NCI-H2196 treated with DMSO at 0.1 percent for 48 hours (cell line): Measurements from ENCODE around the gene AOC3.
"Not testable (repeated sequence)": the region's sequence is repeated elsewhere in the genome, so short reads cannot be mapped to it uniquely, and the experiment has no call there.

ENCODE experiments used
- DNase-seq: peaks from one replicate; lab custom pipeline; 2025; ENCODE audit not compliant: unreplicated experiment; lab: John Stamatoyannopoulos, UW

The AOC3 gene

DNA sequence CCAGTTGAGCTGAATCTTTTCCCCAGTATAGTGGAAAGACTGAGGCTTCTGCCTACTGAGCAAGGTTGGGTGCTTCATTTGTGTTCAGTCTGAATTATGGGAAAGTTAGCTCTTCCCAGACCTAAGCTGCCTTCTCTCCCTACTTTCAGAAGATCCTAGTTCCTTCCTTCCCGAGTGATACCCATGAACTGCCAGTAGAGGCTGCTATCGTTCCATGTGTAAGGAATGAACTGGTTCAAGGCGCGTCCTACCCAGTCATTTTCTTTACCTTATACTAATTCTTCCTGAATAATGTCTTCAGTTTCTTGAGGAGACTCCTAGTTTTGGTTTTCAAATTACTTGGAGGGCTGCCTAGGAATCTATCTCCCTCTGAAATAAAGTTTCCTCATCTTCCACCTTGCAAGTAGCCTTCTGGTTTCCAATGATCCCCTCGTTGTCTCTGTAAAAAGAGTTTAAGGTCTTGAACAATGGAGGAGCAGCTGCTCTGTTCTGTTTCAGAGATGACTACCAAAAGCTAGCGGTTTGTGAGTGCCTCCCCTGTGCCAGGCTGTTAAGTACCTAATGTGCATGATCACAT, 7.6 kb upstream of the AOC3 start:
- DNase-seq = no peak

DNA sequence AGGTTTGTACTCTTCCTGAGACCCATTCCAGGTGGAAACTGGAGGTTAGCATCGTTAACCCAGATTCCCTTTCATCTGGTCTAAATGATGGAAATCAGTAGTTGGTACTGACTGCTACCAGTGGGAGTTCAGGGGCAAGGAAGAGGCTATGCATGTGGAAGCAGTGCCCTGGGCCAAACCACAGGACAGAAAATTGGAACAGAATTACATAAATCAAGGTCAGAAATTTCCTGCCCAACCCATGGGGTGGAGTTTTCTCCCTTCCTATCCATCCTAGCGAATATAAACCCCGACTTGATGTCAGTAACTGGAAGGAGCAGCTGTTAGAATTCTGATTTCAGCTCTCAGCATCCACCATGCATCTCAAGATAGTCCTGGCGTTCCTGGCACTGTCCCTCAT, 6.7 kb upstream of the AOC3 start, which contains the start of gene AOC2:
Gene AOC2, plus strand, starts transcription at position 310 of the 400 bp plus-strand sequence. Its CDS starts 47 bp downstream, at position 357.
- no peak for DNase-seq

GRCh38 chr17:42844761-42845555, 6.0 kb upstream of the AOC3 start:
- no peak for DNase-seq

GRCh38 chr17:42845556-42845917, 5.5 kb upstream of the AOC3 start:
- DNase-seq = no peak

- DNase-seq = no peak
Measured at GRCh38 chr17:42845918-42846593, 4.9 kb upstream of the AOC3 start.

DNA sequence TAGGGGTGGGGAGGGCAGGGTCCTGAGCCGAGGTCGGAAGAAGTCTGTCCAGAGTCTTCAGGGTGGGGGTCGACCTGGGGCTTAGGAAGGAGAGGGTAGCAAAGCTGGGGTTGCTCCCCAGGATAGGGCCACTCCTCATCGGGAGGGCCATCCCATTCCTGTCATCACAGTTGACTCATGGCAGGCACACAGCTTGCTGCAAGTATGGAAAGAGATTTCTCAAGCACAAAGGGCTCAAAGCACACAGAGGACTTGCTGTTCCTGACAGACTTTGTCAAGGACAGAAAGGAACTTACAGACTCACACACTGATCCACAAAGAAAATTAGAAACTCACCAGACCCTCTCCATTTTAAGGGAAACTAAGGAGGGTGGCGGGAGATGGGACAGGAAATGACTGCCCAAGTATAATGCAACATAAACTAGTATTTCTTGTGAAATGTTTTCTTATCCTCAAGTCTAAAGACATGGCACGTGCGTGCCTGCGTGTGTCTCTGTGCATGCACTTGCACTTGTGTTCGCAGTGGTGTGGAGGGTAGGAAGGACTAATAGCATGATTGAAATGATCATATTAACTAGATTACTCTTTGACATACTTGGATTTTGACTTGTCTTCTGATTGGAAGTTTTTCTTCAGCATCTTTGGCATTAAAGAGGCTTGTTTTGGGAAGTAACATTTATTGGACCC, 4.3 kb upstream of the AOC3 start:
- DNase-seq = no peak

DNA sequence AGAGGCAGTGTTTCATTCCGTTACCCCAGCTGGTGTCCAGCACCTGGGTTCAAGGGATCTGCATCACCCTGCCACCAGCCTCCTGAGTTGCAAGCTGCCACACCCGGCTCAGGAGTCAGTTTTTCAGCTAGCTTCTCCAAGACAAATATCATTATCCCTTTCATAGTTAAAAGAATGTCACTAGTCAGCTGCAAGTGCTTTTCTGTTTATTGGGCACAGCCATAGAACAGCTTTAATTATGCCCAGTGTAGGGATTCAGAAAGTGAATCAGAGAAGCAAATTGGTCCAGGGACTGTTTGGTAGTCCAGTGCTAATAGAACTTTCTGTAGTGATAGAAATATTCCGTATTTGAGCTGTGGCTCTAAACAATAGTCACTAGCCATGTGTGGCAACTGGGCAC, 2.9 kb upstream of the AOC3 start:
- DNase-seq = no peak

DNA sequence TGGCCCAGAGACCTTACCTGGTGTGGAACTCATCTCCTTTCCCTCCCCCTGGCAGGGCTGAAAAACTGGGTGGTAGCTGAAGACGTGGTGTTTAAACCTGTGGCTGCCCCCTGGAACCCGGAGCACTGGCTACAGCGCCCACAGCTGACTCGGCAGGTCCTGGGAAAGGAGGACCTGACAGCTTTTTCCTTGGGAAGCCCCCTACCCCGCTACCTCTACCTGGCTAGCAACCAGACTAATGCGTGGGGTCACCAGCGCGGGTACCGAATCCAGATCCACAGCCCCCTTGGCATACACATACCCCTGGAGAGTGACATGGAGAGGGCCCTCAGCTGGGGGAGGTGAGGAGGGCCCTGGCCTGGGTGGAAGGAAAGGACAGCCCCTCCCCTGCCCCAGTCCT, 2.0 kb upstream of the AOC3 start:
- DNase-seq = no peak

- DNase-seq = no peak
Measured at GRCh38 chr17:42849451-42850181, 1.4 kb upstream of the AOC3 start.

DNA sequence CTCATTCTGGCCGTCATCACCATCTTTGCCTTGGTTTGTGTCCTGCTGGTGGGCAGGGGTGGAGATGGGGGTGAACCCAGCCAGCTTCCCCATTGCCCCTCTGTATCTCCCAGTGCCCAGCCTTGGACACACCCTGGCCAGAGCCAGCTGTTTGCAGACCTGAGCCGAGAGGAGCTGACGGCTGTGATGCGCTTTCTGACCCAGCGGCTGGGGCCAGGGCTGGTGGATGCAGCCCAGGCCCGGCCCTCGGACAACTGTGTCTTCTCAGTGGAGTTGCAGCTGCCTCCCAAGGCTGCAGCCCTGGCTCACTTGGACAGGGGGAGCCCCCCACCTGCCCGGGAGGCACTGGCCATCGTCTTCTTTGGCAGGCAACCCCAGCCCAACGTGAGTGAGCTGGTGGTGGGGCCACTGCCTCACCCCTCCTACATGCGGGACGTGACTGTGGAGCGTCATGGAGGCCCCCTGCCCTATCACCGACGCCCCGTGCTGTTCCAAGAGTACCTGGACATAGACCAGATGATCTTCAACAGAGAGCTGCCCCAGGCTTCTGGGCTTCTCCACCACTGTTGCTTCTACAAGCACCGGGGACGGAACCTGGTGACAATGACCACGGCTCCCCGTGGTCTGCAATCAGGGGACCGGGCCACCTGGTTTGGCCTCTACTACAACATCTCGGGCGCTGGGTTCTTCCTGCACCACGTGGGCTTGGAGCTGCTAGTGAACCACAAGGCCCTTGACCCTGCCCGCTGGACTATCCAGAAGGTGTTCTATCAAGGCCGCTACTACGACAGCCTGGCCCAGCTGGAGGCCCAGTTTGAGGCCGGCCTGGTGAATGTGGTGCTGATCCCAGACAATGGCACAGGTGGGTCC, 607 bp downstream of the AOC3 start:
- not testable (repeated sequence) for DNase-seq

DNA sequence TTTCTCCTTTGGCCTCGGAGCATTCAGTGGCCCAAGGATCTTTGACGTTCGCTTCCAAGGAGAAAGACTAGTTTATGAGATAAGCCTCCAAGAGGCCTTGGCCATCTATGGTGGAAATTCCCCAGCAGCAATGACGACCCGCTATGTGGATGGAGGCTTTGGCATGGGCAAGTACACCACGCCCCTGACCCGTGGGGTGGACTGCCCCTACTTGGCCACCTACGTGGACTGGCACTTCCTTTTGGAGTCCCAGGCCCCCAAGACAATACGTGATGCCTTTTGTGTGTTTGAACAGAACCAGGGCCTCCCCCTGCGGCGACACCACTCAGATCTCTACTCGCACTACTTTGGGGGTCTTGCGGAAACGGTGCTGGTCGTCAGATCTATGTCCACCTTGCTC, 1.4 kb downstream of the AOC3 start:
- no peak for DNase-seq

DNA sequence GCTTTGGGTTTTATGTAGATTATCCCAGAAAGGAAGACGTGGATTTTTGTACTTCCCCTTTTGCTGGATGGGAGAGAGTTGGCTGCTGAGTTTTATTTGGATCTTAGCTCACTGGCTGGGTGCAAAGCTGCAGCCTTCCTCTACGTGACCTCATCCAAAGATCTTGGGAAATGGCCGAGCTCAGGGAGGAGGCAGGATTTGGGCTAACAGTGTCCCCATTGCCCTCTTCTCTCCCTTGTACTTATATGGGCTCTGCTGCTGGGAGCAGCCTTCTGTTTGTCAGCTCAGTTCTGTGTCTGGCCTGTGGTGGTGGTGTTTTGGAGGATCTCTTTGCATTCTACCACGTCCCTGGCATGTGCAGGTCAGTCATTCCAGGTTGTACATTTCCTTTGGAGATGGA, 2.0 kb downstream of the AOC3 start:
- no peak for DNase-seq

DNA sequence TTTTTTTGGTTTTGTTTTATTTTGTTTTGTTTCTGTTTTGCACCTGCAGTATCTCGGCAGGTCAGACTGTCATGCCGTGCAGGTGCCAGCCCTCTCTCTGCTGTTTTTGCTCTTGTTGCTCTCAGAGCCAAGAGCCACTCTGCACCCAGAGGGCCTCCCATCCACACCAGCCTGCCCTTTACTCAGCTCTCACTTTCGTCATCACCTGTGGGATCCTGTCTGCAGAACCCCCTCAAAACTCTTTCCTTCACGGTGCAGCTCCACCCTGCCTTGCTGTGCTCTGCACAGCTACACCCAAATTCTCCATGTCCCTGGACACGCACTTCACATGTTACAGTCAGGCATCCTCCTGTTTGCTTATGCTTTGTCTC, 2.6 kb downstream of the AOC3 start:
- no peak for DNase-seq

GRCh38 chr17:42853968-42854790, 3.2 kb downstream of the AOC3 start:
- no peak for DNase-seq

- DNase-seq = no peak
Measured at GRCh38 chr17:42855048-42855596, 4.1 kb downstream of the AOC3 start.

- DNase-seq = not testable (repeated sequence)
Measured at GRCh38 chr17:42856093-42856492, 5.1 kb downstream of the AOC3 start.

DNA sequence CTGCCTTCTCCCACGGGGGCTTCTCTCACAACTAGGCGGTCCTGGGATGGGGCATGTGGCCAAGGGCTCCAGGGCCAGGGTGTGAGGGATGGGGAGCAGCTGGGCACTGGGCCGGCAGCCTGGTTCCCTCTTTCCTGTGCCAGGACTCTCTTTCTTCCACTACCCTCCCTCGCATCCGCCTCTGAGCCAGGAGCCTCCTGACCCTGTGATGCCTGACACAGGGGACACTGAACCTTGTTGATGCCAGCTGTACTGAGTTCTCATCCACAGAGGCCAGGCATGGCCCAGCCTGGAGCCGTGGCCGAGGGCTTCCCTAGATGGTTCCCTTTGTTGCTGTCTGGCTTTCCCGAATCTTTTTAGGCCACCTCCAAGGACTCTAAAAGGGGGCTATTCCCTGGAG, 5.5 kb downstream of the AOC3 start:
- DNase-seq = not testable (repeated sequence)

- no peak for DNase-seq
Measured at GRCh38 chr17:42857389-42857788, 6.4 kb downstream of the AOC3 start.

- no peak for DNase-seq
Measured at GRCh38 chr17:42865638-42866094, 14.7 kb downstream of the AOC3 start.
